A549 (cell line): ENCODE data around the gene PDE4D. TPM values are rescaled to one million over a fixed set of nuclear protein-coding genes. Genes with fewer than 3 reads are reported as not detected.

Experiments
- ATAC-seq, 2 experiments: fragments of 200-7000 bp in 1 of 2; fragments of >200 bp in 1 of 2; cut with Nextera tagmentation in 1 of 2; cut with Tn5 transposase in 1 of 2; 3 replicates each; pipeline versions ENCODE4 v1.8.0 to v1.9.1; 2018 to 2020; ENCODE audit warnings: mild to moderate bottlenecking in 1 of 2, moderate library complexity in 1 of 2
- CTCF ChIA-PET: fragments of 300-600 bp; sonication (Branson Sonifier 250); formaldehyde crosslinking; extraction: SDS; loops from one replicate; lab custom pipeline; 2021; ENCODE audit warnings: antibody characterized with exemption, inconsistent platforms; lab: Yijun Ruan, JAX
- POLR2A ChIA-PET: fragments of 350-600 bp; formaldehyde crosslinking; extraction: SDS; loops from one replicate; lab custom pipeline; 2021; ENCODE audit warnings: antibody characterized with exemption, inconsistent platforms; lab: Yijun Ruan, JAX
- DNase-seq, 2 experiments: peaks; one replicate each; pipeline versions ENCODE4 v3.0.0 to v3.0.0-alpha.2; 2011 to 2016; ENCODE audit warnings: low read depth in 1 of 2, low spot score in 1 of 2
- FAIRE-seq: peaks from 2 replicates; lab custom pipeline; 2011; peaks lifted over from hg19 to GRCh38; lab: Jason Lieb, UNC
- H3K27ac ChIP-seq, 2 experiments: fragments of >200 bp; sonication (Bioruptor Twin); formaldehyde crosslinking; 3 replicates each; pipeline ENCODE4 v1.5.1; 2016 to 2017
- H3K4me1 ChIP-seq: fragments of >200 bp; sonication (Bioruptor Twin); formaldehyde crosslinking; 3 replicates; pipeline ENCODE4 v1.6.1; 2016
- H3K4me2 ChIP-seq: fragments of >200 bp; sonication (Bioruptor Twin); formaldehyde crosslinking; 3 replicates; pipeline ENCODE4 v1.6.1; 2016
- H3K4me3 ChIP-seq: fragments of >200 bp; sonication (Bioruptor Twin); formaldehyde crosslinking; 3 replicates; pipeline ENCODE4 v1.5.1; 2016
- H3K9me3 ChIP-seq: fragments of >200 bp; sonication (Bioruptor Twin); formaldehyde crosslinking; 3 replicates; pipeline ENCODE4 v1.6.1; 2016
- BHLHE40 ChIP-seq: IDR thresholded peaks from 2 replicates; pipeline ENCODE4 v1.6.1; 2012; ENCODE audit warnings: low read depth, low read length, inconsistent platforms
- CBX2 ChIP-seq: fragments of 200-600 bp; sonication (generic); IDR thresholded peaks from 2 replicates; pipeline ENCODE4 v1.6.1; 2016; ENCODE audit warnings: low read depth, mild to moderate bottlenecking, borderline replicate concordance
- CEBPB ChIP-seq, 2 experiments: fragments of >200 bp in 1 of 2; sonication (Bioruptor Twin) in 1 of 2; formaldehyde crosslinking in 1 of 2; IDR thresholded peaks; 2 replicates each; pipeline ENCODE4 v1.6.1; 2012 to 2016
- CHD4 ChIP-seq: fragments of 200-600 bp; sonication (generic); IDR thresholded peaks from 2 replicates; pipeline ENCODE4 v1.6.1; 2016; ENCODE audit warnings: antibody characterized with exemption, mild to moderate bottlenecking, borderline replicate concordance
- EP300 ChIP-seq, 2 experiments: fragments of >200 bp; sonication (Bioruptor Twin); formaldehyde crosslinking; IDR thresholded peaks; 2 replicates in 1 of 2; 3 replicates in 1 of 2; pipeline ENCODE4 v1.6.1; 2016 to 2017
- FOSL2 ChIP-seq, 2 experiments: fragments of 450-650 bp in 1 of 2; fragments of >200 bp in 1 of 2; sonication (Bioruptor Twin) in 1 of 2; formaldehyde crosslinking; IDR thresholded peaks; 2 replicates each; pipeline versions ENCODE4 v1.5.0 to v1.6.1; 2016 to 2020; ENCODE audit warnings: mild to moderate bottlenecking in 1 of 2, moderate library complexity in 1 of 2
- FOXS1 ChIP-seq: fragments of 250-450 bp; sonication (Bioruptor Pico); IDR thresholded peaks from 2 replicates; pipeline ENCODE4 v1.5.0; 2020; ENCODE audit warnings: mild to moderate bottlenecking, moderate library complexity
- GATA3 ChIP-seq: IDR thresholded peaks from 2 replicates; pipeline ENCODE4 v1.6.1; 2012; ENCODE audit warnings: borderline replicate concordance
- HDAC2 ChIP-seq: fragments of 200-600 bp; sonication (generic); IDR thresholded peaks from 2 replicates; pipeline ENCODE4 v1.6.1; 2016
- HOXB13 ChIP-seq: fragments of 250-450 bp; sonication (Bioruptor Pico); IDR thresholded peaks from 2 replicates; pipeline ENCODE4 v1.5.0; 2020; ENCODE audit warnings: low read depth, mild to moderate bottlenecking, moderate library complexity
- JUN ChIP-seq, 2 experiments: fragments of >200 bp; sonication (Bioruptor Twin); formaldehyde crosslinking; IDR thresholded peaks; 2 replicates in 1 of 2; 3 replicates in 1 of 2; pipeline ENCODE4 v1.6.1; 2016 to 2017
- JUNB ChIP-seq: fragments of >200 bp; sonication (Bioruptor Twin); formaldehyde crosslinking; IDR thresholded peaks from 2 replicates; pipeline ENCODE4 v1.6.1; 2016
- MAFK ChIP-seq: fragments of 450-650 bp; IDR thresholded peaks from 2 replicates; pipeline ENCODE4 v1.6.1; 2014; ENCODE audit not compliant: partially characterized antibody
- MAZ ChIP-seq: fragments of 150-350 bp; IDR thresholded peaks from 2 replicates; pipeline ENCODE4 v1.6.1; 2014; ENCODE audit warnings: antibody characterized with exemption, low read depth, low read length, borderline replicate concordance
- MYC ChIP-seq: IDR thresholded peaks from 2 replicates; pipeline ENCODE4 v1.6.1; 2012; ENCODE audit warnings: mild to moderate bottlenecking, inconsistent platforms, low read length, improper control_type of control experiment, borderline replicate concordance
- NFE2L2 ChIP-seq: fragments of 150-350 bp; conservative IDR thresholded peaks from 2 replicates; pipeline ENCODE4 v1.6.1; 2014; ENCODE audit warnings: low read length
- RARB ChIP-seq: fragments of 250-450 bp; sonication (Bioruptor Pico); IDR thresholded peaks from 2 replicates; pipeline ENCODE4 v1.8.0; 2021; ENCODE audit warnings: mild to moderate bottlenecking, moderate library complexity
- RCOR1 ChIP-seq: fragments of 150-350 bp; IDR thresholded peaks from 2 replicates; pipeline ENCODE4 v1.6.1; 2014; ENCODE audit warnings: antibody characterized with exemption, low read length, low read depth
- RFX5 ChIP-seq: fragments of 450-650 bp; IDR thresholded peaks from 2 replicates; pipeline ENCODE4 v1.7.1; 2014; ENCODE audit warnings: antibody characterized with exemption, mild to moderate bottlenecking, moderate library complexity
- TFCP2L1 ChIP-seq: fragments of 250-450 bp; sonication (Bioruptor Pico); IDR thresholded peaks from 2 replicates; pipeline ENCODE4 v1.5.0; 2021; ENCODE audit warnings: mild to moderate bottlenecking
- TP53 ChIP-seq: fragments of 250-450 bp; sonication (Bioruptor Pico); IDR thresholded peaks from 2 replicates; pipeline ENCODE4 v1.5.0; 2021; ENCODE audit warnings: mild to moderate bottlenecking, moderate library complexity
- WGBS: methylation state at CpG from one replicate; pipeline ENCODE4 v1.1.6; 2017; ENCODE audit errors: missing lambda C conversion rate; 5-methylcytosine and 5-hydroxymethylcytosine counted together
- polyA plus RNA-seq, 4 experiments: library from polyadenylated mRNA; depleted of rRNA in 3 of 4; stranded (reverse); fragments of >200 nt; fragmentation: RNase III in 1 of 4; extraction: RNeasy Plus Mini Kit Qiagen cat#74134 plus additional on column Dnase treatment in 1 of 4; gene quantifications; 2 replicates in 3 of 4; 3 replicates in 1 of 4; pipeline ENCODE4 v1.2.3, GENCODE V29; 2011 to 2017
- TF ChIP-seq, protein P1 (sequence below): fragments of 150-350 bp; IDR thresholded peaks from 2 replicates; pipeline ENCODE4 v1.6.1; 2014; ENCODE audit warnings: low read depth, mild to moderate bottlenecking, low read length
- TF ChIP-seq, protein P2 (sequence below): fragments of >200 bp; sonication (Bioruptor Twin); formaldehyde crosslinking; IDR thresholded peaks from 3 replicates; pipeline ENCODE4 v1.6.1; 2016
- TF ChIP-seq, protein P3 (sequence below): fragments of 450-650 bp; IDR thresholded peaks from 2 replicates; pipeline ENCODE4 v1.6.1; 2014; ENCODE audit warnings: antibody characterized with exemption
- TF ChIP-seq, protein P4 (sequence below): fragments of 250-450 bp; sonication (Bioruptor Pico); IDR thresholded peaks from 2 replicates; pipeline ENCODE4 v1.5.0; 2021; ENCODE audit warnings: mild to moderate bottlenecking, moderate library complexity, borderline replicate concordance
- TF ChIP-seq, protein P5 (sequence below): fragments of >200 bp; sonication (Bioruptor Twin); formaldehyde crosslinking; IDR thresholded peaks from 3 replicates; pipeline ENCODE4 v1.5.1; 2016

The PDE4D gene
- polyA plus RNA-seq, 2 of the 4 experiments (the other 2 are of a cell fraction): 74.0 to 213 TPM

DNA sequence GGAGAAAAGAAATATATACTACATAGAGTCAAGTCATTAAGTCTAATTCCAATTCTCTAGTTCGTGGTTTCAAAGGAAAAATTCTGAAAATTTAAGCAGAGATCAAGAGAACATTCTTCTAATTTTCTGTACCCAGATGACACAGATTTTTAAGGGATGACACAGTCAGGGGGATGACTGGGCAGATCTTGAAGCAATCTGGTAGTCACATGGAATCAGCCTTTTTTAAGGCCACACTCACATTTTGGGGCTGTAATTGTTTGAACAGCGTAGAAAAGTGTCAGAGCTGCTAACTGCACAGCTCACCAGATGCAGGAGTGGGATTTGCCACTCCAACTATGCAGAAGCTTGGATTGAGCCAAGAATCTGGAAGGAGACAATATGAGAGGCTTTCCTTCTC, 20.4 kb downstream of the PDE4D start:
- Histone ChIP-seq H3K4me2 (peak overlapping the region; percentile 11; the same call in 2 of the 3 replicates), H3K27ac (0 out of 6 replicates have a peak overlapping the region, but pooled peaks of 1 of the 2 experiments have one; percentile 14), H3K9me3 (no peaks in the 10 kb centered on the region)
- TF ChIP-seq CEBPB (IDR thresholded peaks at IDR 0.05): no peak
- TF ChIP-seq CHD4: no peak
- no peak for TF ChIP-seq FOSL2 (IDR thresholded peaks at IDR 0.05)
- TF ChIP-seq FOSL2 (CRISPR knock-in tag; IDR thresholded peaks at IDR 0.05): 0 out of 2 replicates have a peak, but pooled peaks have one; percentile 14
- no peak for TF ChIP-seq BHLHE40
- no peak for TF ChIP-seq EP300 (IDR thresholded peaks at IDR 0.05)
- no peak for TF ChIP-seq HOXB13 (CRISPR knock-in tag)
- no peak for TF ChIP-seq JUNB
- no peak for TF ChIP-seq RFX5
- no peak for TF ChIP-seq HDAC2
- TF ChIP-seq NFE2L2: peak; percentile 63
- TF ChIP-seq MYC: no peak
- TF ChIP-seq MAZ: no peak
- no peak for TF ChIP-seq FOXS1 (CRISPR knock-in tag)
- peak; percentile 60 for TF ChIP-seq MAFK
- TF ChIP-seq, all 56 proteins: peak for 3
- ChIA-PET CTCF (no interaction called here), POLR2A (no interaction called here)
- no peak overlapping the region for H3K4me3 ChIP-seq
- FAIRE-seq (no peak), DNase-seq (peak in 1 of 2 experiments; percentile 28), ATAC-seq (peak; percentile 53 to 54; a peak in 3 of 6 replicates)
- WGBS: 33% methylated on average over 2 of the region's 2 CpGs
- H3K4me1 ChIP-seq: peaks cover 10% of the 10 kb centered on the region; the same call in 1 of the 3 replicates

DNA sequence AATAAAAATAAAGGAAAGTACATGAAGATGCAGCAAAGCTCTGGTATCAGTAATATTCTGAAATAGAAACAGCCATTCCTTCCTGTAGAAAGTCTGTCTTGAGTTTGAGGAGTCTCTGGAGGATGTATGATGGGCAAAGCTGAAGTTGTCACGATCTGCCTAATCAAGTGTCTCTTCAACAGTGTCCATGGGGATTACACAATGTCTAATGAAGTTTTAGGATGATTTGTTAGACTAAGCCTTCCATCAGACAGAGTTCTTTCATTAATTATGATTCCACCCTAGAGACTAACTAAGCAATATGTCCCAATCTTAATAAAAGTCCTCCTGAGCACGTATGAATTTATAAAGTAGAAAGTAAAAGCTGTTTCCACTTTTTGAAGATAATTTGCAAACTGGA, 26.9 kb downstream of the PDE4D start:
- ATAC-seq: no peak
- H3K4me2 ChIP-seq: no peak overlapping the region
- 33% methylated on average over 2 of the region's 2 CpGs for WGBS
- no peak overlapping the region for H3K27ac ChIP-seq
- no peak for FAIRE-seq
- ChIA-PET POLR2A (no interaction called here), CTCF (no interaction called here)
- H3K4me1 ChIP-seq: peaks cover 7% of the 10 kb centered on the region; the same call in 1 of the 3 replicates
- TF ChIP-seq JUN (IDR thresholded peaks at IDR 0.05) (no peak), RCOR1 (no peak), CHD4 (no peak), TFCP2L1 (CRISPR knock-in tag) (no peak)
- TF ChIP-seq, protein P1, sequence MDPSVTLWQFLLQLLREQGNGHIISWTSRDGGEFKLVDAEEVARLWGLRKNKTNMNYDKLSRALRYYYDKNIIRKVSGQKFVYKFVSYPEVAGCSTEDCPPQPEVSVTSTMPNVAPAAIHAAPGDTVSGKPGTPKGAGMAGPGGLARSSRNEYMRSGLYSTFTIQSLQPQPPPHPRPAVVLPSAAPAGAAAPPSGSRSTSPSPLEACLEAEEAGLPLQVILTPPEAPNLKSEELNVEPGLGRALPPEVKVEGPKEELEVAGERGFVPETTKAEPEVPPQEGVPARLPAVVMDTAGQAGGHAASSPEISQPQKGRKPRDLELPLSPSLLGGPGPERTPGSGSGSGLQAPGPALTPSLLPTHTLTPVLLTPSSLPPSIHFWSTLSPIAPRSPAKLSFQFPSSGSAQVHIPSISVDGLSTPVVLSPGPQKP: no peak
- TF ChIP-seq, protein P2, sequence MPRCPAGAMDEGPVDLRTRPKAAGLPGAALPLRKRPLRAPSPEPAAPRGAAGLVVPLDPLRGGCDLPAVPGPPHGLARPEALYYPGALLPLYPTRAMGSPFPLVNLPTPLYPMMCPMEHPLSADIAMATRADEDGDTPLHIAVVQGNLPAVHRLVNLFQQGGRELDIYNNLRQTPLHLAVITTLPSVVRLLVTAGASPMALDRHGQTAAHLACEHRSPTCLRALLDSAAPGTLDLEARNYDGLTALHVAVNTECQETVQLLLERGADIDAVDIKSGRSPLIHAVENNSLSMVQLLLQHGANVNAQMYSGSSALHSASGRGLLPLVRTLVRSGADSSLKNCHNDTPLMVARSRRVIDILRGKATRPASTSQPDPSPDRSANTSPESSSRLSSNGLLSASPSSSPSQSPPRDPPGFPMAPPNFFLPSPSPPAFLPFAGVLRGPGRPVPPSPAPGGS: no peak
- TF ChIP-seq, all 56 proteins: peak for 0
- Histone ChIP-seq H3K4me3 (no peak overlapping the region), H3K9me3 (no peaks in the 10 kb centered on the region)
- no peak for DNase-seq

DNA sequence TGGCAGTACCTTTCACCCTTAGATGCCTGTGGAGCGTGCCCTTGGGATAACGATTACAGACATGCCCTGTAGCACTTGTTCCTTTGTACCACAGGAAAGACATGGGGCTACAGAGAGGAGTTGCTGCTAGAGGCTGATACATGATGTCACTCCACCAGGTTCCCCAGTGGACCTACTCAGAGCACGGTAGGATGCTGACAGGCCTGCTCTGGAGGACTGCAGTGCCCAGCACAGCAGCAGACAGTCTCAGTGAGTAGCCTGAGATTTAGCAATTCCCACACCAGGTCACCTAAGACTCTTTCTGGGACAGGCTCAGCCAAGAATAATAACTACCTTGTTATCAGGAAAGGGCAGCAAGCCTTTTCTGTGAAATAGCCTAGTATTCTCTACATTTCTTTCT, 28.8 kb downstream of the PDE4D start:
- no peaks in the 10 kb centered on the region for H3K9me3 ChIP-seq
- no peak overlapping the region for H3K4me2 ChIP-seq
- 57% methylated on average over 3 of the region's 3 CpGs for WGBS
- peaks cover 7% of the 10 kb centered on the region; the same call in 1 of the 3 replicates for H3K4me1 ChIP-seq
- ChIA-PET CTCF (interaction anchor here (1.1 to 1.2 kb wide), 2 partner anchors 33 to 51 kb away, joined by 3 to 6 read pairs; no protein-coding TSS in a partner anchor), POLR2A (no interaction called here)
- DNase-seq: no peak
- FAIRE-seq: no peak
- ATAC-seq: peak; percentile 54 to 55; a peak in 4 of 6 replicates
- H3K4me3 ChIP-seq: no peak overlapping the region
- no peak overlapping the region for H3K27ac ChIP-seq
- TF ChIP-seq RARB (CRISPR knock-in tag) (no peak), JUNB (no peak), MYC (no peak), CBX2 (no peak), HDAC2 (no peak), TP53 (no peak), GATA3 (no peak), CEBPB (IDR thresholded peaks at IDR 0.05) (no peak)
- TF ChIP-seq, protein P3, sequence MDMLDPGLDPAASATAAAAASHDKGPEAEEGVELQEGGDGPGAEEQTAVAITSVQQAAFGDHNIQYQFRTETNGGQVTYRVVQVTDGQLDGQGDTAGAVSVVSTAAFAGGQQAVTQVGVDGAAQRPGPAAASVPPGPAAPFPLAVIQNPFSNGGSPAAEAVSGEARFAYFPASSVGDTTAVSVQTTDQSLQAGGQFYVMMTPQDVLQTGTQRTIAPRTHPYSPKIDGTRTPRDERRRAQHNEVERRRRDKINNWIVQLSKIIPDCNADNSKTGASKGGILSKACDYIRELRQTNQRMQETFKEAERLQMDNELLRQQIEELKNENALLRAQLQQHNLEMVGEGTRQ: no peak
- TF ChIP-seq, protein P4, sequence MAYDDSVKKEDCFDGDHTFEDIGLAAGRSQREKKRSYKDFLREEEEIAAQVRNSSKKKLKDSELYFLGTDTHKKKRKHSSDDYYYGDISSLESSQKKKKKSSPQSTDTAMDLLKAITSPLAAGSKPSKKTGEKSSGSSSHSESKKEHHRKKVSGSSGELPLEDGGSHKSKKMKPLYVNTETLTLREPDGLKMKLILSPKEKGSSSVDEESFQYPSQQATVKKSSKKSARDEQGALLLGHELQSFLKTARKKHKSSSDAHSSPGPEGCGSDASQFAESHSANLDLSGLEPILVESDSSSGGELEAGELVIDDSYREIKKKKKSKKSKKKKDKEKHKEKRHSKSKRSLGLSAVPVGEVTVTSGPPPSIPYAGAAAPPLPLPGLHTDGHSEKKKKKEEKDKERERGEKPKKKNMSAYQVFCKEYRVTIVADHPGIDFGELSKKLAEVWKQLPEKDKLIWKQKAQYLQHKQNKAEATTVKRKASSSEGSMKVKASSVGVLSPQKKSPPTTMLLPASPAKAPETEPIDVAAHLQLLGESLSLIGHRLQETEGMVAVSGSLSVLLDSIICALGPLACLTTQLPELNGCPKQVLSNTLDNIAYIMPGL (CRISPR knock-in tag): no peak
- TF ChIP-seq, protein P5, sequence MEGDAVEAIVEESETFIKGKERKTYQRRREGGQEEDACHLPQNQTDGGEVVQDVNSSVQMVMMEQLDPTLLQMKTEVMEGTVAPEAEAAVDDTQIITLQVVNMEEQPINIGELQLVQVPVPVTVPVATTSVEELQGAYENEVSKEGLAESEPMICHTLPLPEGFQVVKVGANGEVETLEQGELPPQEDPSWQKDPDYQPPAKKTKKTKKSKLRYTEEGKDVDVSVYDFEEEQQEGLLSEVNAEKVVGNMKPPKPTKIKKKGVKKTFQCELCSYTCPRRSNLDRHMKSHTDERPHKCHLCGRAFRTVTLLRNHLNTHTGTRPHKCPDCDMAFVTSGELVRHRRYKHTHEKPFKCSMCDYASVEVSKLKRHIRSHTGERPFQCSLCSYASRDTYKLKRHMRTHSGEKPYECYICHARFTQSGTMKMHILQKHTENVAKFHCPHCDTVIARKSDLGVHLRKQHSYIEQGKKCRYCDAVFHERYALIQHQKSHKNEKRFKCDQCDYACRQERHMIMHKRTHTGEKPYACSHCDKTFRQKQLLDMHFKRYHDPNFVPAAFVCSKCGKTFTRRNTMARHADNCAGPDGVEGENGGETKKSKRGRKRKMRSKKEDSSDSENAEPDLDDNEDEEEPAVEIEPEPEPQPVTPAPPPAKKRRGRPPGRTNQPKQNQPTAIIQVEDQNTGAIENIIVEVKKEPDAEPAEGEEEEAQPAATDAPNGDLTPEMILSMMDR: no peak
- TF ChIP-seq, protein P2: no peak
